Calu3 (cell line): Measurements from ENCODE around the gene CNKSR3. TPM values are rescaled to one million over a fixed set of nuclear protein-coding genes. Genes with fewer than 3 reads are reported as not detected.

Source experiments
- BruUV-seq: library from RNA; stranded (reverse); fragments of 400-500 nt; replicated peaks from 2 replicates; lab custom pipeline; 2021; lab: Mats Ljungman, UMichigan
- CTCF ChIA-PET: fragments of 300-600 bp; sonication (Branson Sonifier 250); formaldehyde crosslinking; loops from one replicate; lab custom pipeline; 2022; ENCODE audit warnings: antibody characterized with exemption; lab: Charles Lee
- DNase-seq: peaks from one replicate; pipeline ENCODE4 v3.0.0; 2022
- H3K27ac Mint-ChIP-seq: one replicate; pipeline ENCODE4 v1.8.0; 2022; ENCODE audit warnings: mixed read lengths; ENCODE audit not compliant: unreplicated experiment
- H3K27me3 Mint-ChIP-seq: one replicate; pipeline ENCODE4 v1.8.0; 2022; ENCODE audit warnings: mixed read lengths; ENCODE audit not compliant: unreplicated experiment
- H3K36me3 Mint-ChIP-seq: one replicate; pipeline ENCODE4 v1.8.0; 2022; ENCODE audit warnings: mild to moderate bottlenecking, moderate library complexity, mixed read lengths; ENCODE audit not compliant: insufficient read depth, unreplicated experiment
- H3K4me1 Mint-ChIP-seq: one replicate; pipeline ENCODE4 v1.8.0; 2022; ENCODE audit warnings: mild to moderate bottlenecking, low read depth, mixed read lengths; ENCODE audit not compliant: unreplicated experiment
- H3K4me3 Mint-ChIP-seq: one replicate; pipeline ENCODE4 v1.8.0; 2022; ENCODE audit warnings: mild to moderate bottlenecking, low read depth, moderate library complexity, mixed read lengths; ENCODE audit not compliant: unreplicated experiment
- H3K9me3 Mint-ChIP-seq: one replicate; pipeline ENCODE4 v1.8.0; 2022; ENCODE audit warnings: low read depth, mixed read lengths; ENCODE audit not compliant: unreplicated experiment
- intact Hi-C: fragments of 100-400 bp; cut with micrococcal nuclease; formaldehyde crosslinking; loops from one replicate; pipeline ENCODE4 v1.10.0; 2022; ENCODE audit not compliant: unreplicated experiment
- total RNA-seq: library from RNA; stranded (reverse); gene quantifications from 2 replicates; pipeline ENCODE4 v1.2.3, GENCODE V29; 2022
- TF ChIP-seq, protein P1 (sequence below): fragments of 200-600 bp; IDR thresholded peaks from one replicate; pipeline ENCODE4 v1.8.0; 2022; ENCODE audit warnings: antibody characterized with exemption; ENCODE audit not compliant: unreplicated experiment

The CNKSR3 gene
- total RNA-seq, 1 experiment from 2014 or later = 4.0 TPM

GRCh38 chr6:154457046-154457713 is 53.3 kb downstream of the CNKSR3 start:
- DNase-seq = no peak
- CTCF ChIA-PET = no interaction called here
- TF ChIP-seq, protein P1, sequence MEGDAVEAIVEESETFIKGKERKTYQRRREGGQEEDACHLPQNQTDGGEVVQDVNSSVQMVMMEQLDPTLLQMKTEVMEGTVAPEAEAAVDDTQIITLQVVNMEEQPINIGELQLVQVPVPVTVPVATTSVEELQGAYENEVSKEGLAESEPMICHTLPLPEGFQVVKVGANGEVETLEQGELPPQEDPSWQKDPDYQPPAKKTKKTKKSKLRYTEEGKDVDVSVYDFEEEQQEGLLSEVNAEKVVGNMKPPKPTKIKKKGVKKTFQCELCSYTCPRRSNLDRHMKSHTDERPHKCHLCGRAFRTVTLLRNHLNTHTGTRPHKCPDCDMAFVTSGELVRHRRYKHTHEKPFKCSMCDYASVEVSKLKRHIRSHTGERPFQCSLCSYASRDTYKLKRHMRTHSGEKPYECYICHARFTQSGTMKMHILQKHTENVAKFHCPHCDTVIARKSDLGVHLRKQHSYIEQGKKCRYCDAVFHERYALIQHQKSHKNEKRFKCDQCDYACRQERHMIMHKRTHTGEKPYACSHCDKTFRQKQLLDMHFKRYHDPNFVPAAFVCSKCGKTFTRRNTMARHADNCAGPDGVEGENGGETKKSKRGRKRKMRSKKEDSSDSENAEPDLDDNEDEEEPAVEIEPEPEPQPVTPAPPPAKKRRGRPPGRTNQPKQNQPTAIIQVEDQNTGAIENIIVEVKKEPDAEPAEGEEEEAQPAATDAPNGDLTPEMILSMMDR = no peak
- H3K4me3 Mint-ChIP-seq = no peak overlapping the region
- peaks cover 12% of the 10 kb centered on the region for H3K4me1 Mint-ChIP-seq
- intact Hi-C loops = no loop called here
- no TSS peak for BruUV-seq
- H3K36me3 Mint-ChIP-seq = no peaks in the 10 kb centered on the region
- no peak overlapping the region for H3K27ac Mint-ChIP-seq
- peaks cover 12% of the 10 kb centered on the region for H3K27me3 Mint-ChIP-seq
- H3K9me3 Mint-ChIP-seq = no peaks in the 10 kb centered on the region

DNA sequence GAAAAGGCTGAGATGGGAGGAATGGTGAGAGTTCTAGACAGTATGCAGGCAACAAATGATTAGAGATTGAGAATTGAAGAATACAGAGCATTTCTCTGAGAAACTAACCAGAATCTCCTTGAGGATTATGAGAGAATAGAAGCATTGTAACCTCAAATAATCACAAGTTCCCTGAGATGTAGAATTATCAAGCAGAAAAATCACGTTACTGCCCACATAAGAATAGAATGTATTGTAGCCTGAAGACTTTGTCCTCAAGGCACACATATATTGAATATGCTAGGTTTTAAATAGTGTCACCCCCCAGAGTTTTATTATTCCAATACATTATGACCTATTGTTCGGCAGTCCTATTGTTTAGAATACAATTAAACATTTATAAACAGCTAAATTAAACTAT is 57.2 kb downstream of the CNKSR3 start:
- no peak for DNase-seq
- intact Hi-C loops = no loop called here
- Mint-ChIP-seq H3K27me3 (no peaks in the 10 kb centered on the region), H3K36me3 (no peaks in the 10 kb centered on the region), H3K27ac (no peak overlapping the region), H3K4me3 (no peak overlapping the region), H3K9me3 (no peaks in the 10 kb centered on the region), H3K4me1 (no peaks in the 10 kb centered on the region)
- CTCF ChIA-PET = no interaction called here
- TF ChIP-seq, protein P1 = no peak
- no TSS peak for BruUV-seq

GRCh38 chr6:154450498-154450897 is 60.0 kb downstream of the CNKSR3 start:
- Mint-ChIP-seq H3K4me1 (peaks cover 9% of the 10 kb centered on the region), H3K36me3 (no peaks in the 10 kb centered on the region)
- no TSS peak for BruUV-seq

DNA sequence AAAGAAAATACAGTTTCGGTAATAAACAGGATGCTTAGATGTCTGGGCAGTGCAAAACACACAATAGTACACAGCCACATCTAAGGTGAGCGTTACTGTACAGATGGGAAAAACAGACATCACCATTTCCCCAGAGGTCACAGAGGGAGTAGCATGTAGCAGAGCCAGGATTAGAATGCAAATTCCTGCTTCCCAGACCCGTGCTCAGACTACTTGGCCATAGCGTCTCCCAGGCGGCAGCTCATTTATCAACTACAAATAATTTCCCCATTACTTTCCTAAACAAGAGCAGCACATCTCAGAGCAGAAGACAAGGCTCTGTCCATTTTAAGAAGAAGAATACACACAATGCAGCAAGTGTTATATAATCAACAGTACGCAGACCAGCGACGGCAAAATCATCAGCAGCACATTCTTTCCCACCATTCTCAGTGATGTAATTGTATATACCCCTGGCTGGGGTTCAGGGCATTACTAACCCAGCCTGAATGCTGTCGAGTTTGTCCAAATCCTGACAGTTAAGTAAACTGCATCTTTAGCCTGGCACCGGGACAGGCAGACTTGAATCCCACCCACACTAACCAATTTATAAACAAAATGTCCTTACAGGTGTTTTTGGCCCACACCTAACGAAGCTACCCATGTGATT is 61.9 kb downstream of the CNKSR3 start:
- no peaks in the 10 kb centered on the region for H3K9me3 Mint-ChIP-seq
- H3K4me3 Mint-ChIP-seq = no peak overlapping the region
- H3K36me3 Mint-ChIP-seq = no peaks in the 10 kb centered on the region
- no TSS peak for BruUV-seq
- no peaks in the 10 kb centered on the region for H3K27me3 Mint-ChIP-seq
- no peak overlapping the region for H3K27ac Mint-ChIP-seq
- intact Hi-C loops = no loop called here
- TF ChIP-seq, protein P1 = no peak
- CTCF ChIA-PET = no interaction called here
- DNase-seq = no peak
- H3K4me1 Mint-ChIP-seq = peaks cover 9% of the 10 kb centered on the region

More at GRCh38 chr6:154450498-154450897, 60.0 kb downstream of the CNKSR3 start:
- intact Hi-C loops = no loop called here
- DNase-seq = no peak
- CTCF ChIA-PET = no interaction called here
- H3K27me3 Mint-ChIP-seq = no peaks in the 10 kb centered on the region
- no peak overlapping the region for H3K4me3 Mint-ChIP-seq
- no peaks in the 10 kb centered on the region for H3K9me3 Mint-ChIP-seq
- no peak overlapping the region for H3K27ac Mint-ChIP-seq
- TF ChIP-seq, protein P1 = no peak
